Measurements from ENCODE around the gene GAS2L2. TPM values are rescaled to one million over a fixed set of nuclear protein-coding genes. Genes with fewer than 3 reads are reported as not detected.

The GAS2L2 gene
- total RNA-seq, 1 experiment from 2014 or later, result not detected

GRCh38 chr17:35745749-35746320, 7.2 kb downstream of the GAS2L2 start:
- POLR2A ChIA-PET, result no interaction called here
- in situ Hi-C loops (cut with HindIII; ENCODE audit: low pct_unique_long_range_greater_than_20kb, low sequenced_read_pairs), result no loop called here

DNA sequence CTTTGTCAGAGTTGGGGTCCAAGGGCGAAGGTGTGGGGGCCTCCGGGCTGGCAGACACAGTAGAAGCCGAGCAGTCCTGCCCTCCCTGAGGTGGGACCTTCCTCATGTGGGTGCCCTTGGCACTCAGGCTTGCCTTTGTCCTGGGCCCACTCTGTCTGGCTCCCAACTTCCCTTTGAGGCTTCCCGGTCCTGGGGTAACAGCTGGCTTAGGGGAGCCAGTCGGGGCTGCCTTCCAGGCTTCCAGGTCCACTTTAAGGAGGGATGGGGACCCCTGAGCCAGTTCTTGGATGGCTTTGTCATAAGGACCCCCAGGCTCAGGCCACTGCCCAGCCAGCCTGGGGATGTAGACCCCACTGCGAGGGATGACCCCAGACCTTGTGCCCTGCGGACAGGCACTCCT, 7.8 kb downstream of the GAS2L2 start:
- in situ Hi-C loops (cut with HindIII; ENCODE audit: low pct_unique_long_range_greater_than_20kb, low sequenced_read_pairs) (no loop called here), intact Hi-C loops (cut with micrococcal nuclease; ENCODE audit: unreplicated experiment) (loop anchor here (5.0 kb wide), 2 partner anchors 133 to 188 kb away; no protein-coding TSS in a partner anchor)
- H3K36me3 ChIP-seq (ENCODE audit: control insufficient read depth, insufficient read depth, low read length), result no peaks in the 10 kb centered on the region
- H3K27ac ChIP-seq (ENCODE audit: low read length), result no peak overlapping the region
- CTCF ChIA-PET, result no interaction called here
- TF ChIP-seq POLR2AphosphoS5 (IDR thresholded peaks at IDR 0.05; ENCODE audit: low read depth, low read length) (no peak), CTCF (IDR thresholded peaks at IDR 0.05) (no peak), SIN3A (IDR thresholded peaks at IDR 0.05; ENCODE audit: borderline replicate concordance, insufficient read depth, low read depth, low read length) (no peak), TCF7L2 (IDR thresholded peaks at IDR 0.05; ENCODE audit: low read depth, low read length) (no peak)
- TF ChIP-seq, protein P1, sequence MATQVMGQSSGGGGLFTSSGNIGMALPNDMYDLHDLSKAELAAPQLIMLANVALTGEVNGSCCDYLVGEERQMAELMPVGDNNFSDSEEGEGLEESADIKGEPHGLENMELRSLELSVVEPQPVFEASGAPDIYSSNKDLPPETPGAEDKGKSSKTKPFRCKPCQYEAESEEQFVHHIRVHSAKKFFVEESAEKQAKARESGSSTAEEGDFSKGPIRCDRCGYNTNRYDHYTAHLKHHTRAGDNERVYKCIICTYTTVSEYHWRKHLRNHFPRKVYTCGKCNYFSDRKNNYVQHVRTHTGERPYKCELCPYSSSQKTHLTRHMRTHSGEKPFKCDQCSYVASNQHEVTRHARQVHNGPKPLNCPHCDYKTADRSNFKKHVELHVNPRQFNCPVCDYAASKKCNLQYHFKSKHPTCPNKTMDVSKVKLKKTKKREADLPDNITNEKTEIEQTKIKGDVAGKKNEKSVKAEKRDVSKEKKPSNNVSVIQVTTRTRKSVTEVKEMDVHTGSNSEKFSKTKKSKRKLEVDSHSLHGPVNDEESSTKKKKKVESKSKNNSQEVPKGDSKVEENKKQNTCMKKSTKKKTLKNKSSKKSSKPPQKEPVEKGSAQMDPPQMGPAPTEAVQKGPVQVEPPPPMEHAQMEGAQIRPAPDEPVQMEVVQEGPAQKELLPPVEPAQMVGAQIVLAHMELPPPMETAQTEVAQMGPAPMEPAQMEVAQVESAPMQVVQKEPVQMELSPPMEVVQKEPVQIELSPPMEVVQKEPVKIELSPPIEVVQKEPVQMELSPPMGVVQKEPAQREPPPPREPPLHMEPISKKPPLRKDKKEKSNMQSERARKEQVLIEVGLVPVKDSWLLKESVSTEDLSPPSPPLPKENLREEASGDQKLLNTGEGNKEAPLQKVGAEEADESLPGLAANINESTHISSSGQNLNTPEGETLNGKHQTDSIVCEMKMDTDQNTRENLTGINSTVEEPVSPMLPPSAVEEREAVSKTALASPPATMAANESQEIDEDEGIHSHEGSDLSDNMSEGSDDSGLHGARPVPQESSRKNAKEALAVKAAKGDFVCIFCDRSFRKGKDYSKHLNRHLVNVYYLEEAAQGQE (IDR thresholded peaks at IDR 0.05; ENCODE audit: insufficient read depth in 1 of 2, low read depth in 2 of 2, low read length in 1 of 2), result no peak
- ATAC-seq (no peak), DNase-seq (ENCODE audit: low read depth, low spot score) (no peak)
- no TSS peak for BruUV-seq (replicated peaks)
- H3K4me3 ChIP-seq (ENCODE audit: low read depth in 2 of 2, low read length in 2 of 2), result no peak overlapping the region
- peaks cover 13% of the 10 kb centered on the region for H3K4me1 ChIP-seq (ENCODE audit: control insufficient read depth, insufficient read depth, low read length)
- H3K27me3 ChIP-seq (ENCODE audit: control insufficient read depth, insufficient read depth, low read length), result peaks cover 4% of the 10 kb centered on the region
- POLR2A ChIA-PET, result no interaction called here
- H3K9me3 ChIP-seq (ENCODE audit: control insufficient read depth, insufficient read depth, low read depth, low read length), result no peaks in the 10 kb centered on the region

More at GRCh38 chr17:35745749-35746320, 7.2 kb downstream of the GAS2L2 start:
- Histone ChIP-seq H3K9me3 (ENCODE audit: control insufficient read depth, insufficient read depth, low read depth, low read length) (no peaks in the 10 kb centered on the region), H3K4me3 (ENCODE audit: low read depth in 2 of 2, low read length in 2 of 2) (no peak overlapping the region), H3K4me1 (ENCODE audit: control insufficient read depth, insufficient read depth, low read length) (peaks cover 13% of the 10 kb centered on the region), H3K27me3 (ENCODE audit: control insufficient read depth, insufficient read depth, low read length) (peaks cover 4% of the 10 kb centered on the region), H3K36me3 (ENCODE audit: control insufficient read depth, insufficient read depth, low read length) (no peaks in the 10 kb centered on the region), H3K27ac (ENCODE audit: low read length) (no peak overlapping the region)
- ATAC-seq (no peak), DNase-seq (ENCODE audit: low read depth, low spot score) (no peak)
- TF ChIP-seq, protein P1 (IDR thresholded peaks at IDR 0.05; ENCODE audit: insufficient read depth in 1 of 2, low read depth in 2 of 2, low read length in 1 of 2), result no peak
- TF ChIP-seq TCF7L2 (IDR thresholded peaks at IDR 0.05; ENCODE audit: low read depth, low read length) (no peak), CTCF (IDR thresholded peaks at IDR 0.05) (no peak), SIN3A (IDR thresholded peaks at IDR 0.05; ENCODE audit: borderline replicate concordance, insufficient read depth, low read depth, low read length) (no peak), POLR2AphosphoS5 (IDR thresholded peaks at IDR 0.05; ENCODE audit: low read depth, low read length) (no peak)
- CTCF ChIA-PET, result interaction anchor here (1.6 kb wide), 1 partner anchor 23 kb away, joined by 6 read pairs; no protein-coding TSS in a partner anchor
- BruUV-seq (replicated peaks), result no TSS peak
- intact Hi-C loops (cut with micrococcal nuclease; ENCODE audit: unreplicated experiment), result loop anchor here (5.0 kb wide), 2 partner anchors 134 to 189 kb away; no protein-coding TSS in a partner anchor

All from Panc1 (cell line).